CD4-positive, alpha-beta T cell (primary cell): ENCODE measurements around the gene UBE3C. TPM values are rescaled to one million over a fixed set of nuclear protein-coding genes. Genes with fewer than 3 reads are reported as not detected.
"Not testable (repeated sequence)": the region's sequence is repeated elsewhere in the genome, so short reads cannot be mapped to it uniquely, and the experiment has no call there.

Experiments used
- ATAC-seq: fragments of 200-7000 bp; cut with Tn5 transposase; one replicate; pipeline ENCODE4 v1.10.0; 2022; ENCODE audit warnings: mild to moderate bottlenecking; ENCODE audit not compliant: poor library complexity
- CTCF ChIA-PET: fragments of 350-600 bp; sonication (Branson Sonifier 250); formaldehyde crosslinking; loops from one replicate; lab custom pipeline; 2021; ENCODE audit warnings: antibody characterized with exemption, inconsistent platforms; lab: Charles Lee
- POLR2A ChIA-PET: fragments of 350-600 bp; sonication (Branson Sonifier 250); formaldehyde crosslinking; loops from one replicate; lab custom pipeline; 2021; ENCODE audit warnings: antibody characterized with exemption, inconsistent platforms; lab: Charles Lee
- DNase-seq, 14 experiments: peaks; one replicate each; pipeline ENCODE4 v3.0.0-alpha.2; 2013 to 2020; ENCODE audit warnings: mixed read lengths in 2 of 14
- H3K27ac ChIP-seq, 2 donors: one replicate each; pipeline versions ENCODE4 v1.5.1 to v1.7.0; 2013; ENCODE audit warnings: low read length in 2 of 2, low read depth in 1 of 2, mild to moderate bottlenecking in 1 of 2
- H3K27me3 ChIP-seq, 2 experiments: 1 replicate in 1 of 2; 2 replicates in 1 of 2; pipeline versions ENCODE4 v1.6.1 to v1.7.0; 2013; ENCODE audit warnings: low read length in 2 of 2, control low read depth in 1 of 2, mild to moderate bottlenecking in 1 of 2, moderate library complexity in 1 of 2; ENCODE audit not compliant: insufficient read depth in 2 of 2, control insufficient read depth in 1 of 2
- H3K36me3 ChIP-seq: one replicate; pipeline ENCODE4 v1.6.1; 2013; ENCODE audit warnings: low read length, control low read depth; ENCODE audit not compliant: insufficient read depth
- H3K4me1 ChIP-seq: one replicate; pipeline ENCODE4 v1.6.1; 2013; ENCODE audit warnings: low read length, control low read depth; ENCODE audit not compliant: insufficient read depth
- H3K4me3 ChIP-seq: one replicate; pipeline ENCODE4 v1.5.1; 2013; ENCODE audit warnings: mild to moderate bottlenecking, low read length, moderate library complexity
- H3K9me3 ChIP-seq, 2 experiments: 1 replicate in 1 of 2; 2 replicates in 1 of 2; pipeline versions ENCODE4 v1.6.1 to v1.7.0; 2013; ENCODE audit warnings: low read length in 2 of 2, mild to moderate bottlenecking in 2 of 2, control low read depth in 1 of 2, moderate library complexity in 1 of 2; ENCODE audit not compliant: control insufficient read depth in 1 of 2, insufficient read depth in 1 of 2
- H3K27ac Mint-ChIP-seq: one replicate; pipeline ENCODE4 v1.8.0; 2020; ENCODE audit warnings: mixed read lengths
- H3K27me3 Mint-ChIP-seq: one replicate; pipeline ENCODE4 v1.8.0; 2021; ENCODE audit warnings: mixed read lengths
- H3K36me3 Mint-ChIP-seq: one replicate; pipeline ENCODE4 v1.8.0; 2021; ENCODE audit warnings: low read depth, mixed read lengths
- H3K4me1 Mint-ChIP-seq: one replicate; pipeline ENCODE4 v1.8.0; 2021; ENCODE audit warnings: low read depth, mixed read lengths
- H3K4me3 Mint-ChIP-seq: one replicate; pipeline ENCODE4 v1.8.0; 2020; ENCODE audit warnings: mild to moderate bottlenecking, mixed read lengths
- H3K9me3 Mint-ChIP-seq: one replicate; pipeline ENCODE4 v1.8.0; 2020; ENCODE audit warnings: mixed read lengths
- intact Hi-C, 2 experiments: fragments of 100-400 bp; cut with DNase I in 1 of 2; cut with micrococcal nuclease in 1 of 2; formaldehyde crosslinking; loops; one replicate each; pipeline versions ENCODE4 v1.15.1 to v1.9.0; 2023 to 2025; cut with DNase I, micrococcal nuclease
- total RNA-seq, 174 experiments: library from RNA in 2 of 174; stranded (reverse) in 2 of 174; gene quantifications; one replicate each; pipeline ENCODE4 v1.2.3 and lab custom pipeline; 2021 to 2026
- TF ChIP-seq, protein P1 (sequence below): fragments of 200-600 bp; IDR thresholded peaks from one replicate; pipeline ENCODE4 v1.8.0; 2022; ENCODE audit warnings: antibody characterized with exemption, mild to moderate bottlenecking

Gene UBE3C
- total RNA-seq, 2 experiments from 2014 or later: 30.8 to 32.3 TPM

DNA sequence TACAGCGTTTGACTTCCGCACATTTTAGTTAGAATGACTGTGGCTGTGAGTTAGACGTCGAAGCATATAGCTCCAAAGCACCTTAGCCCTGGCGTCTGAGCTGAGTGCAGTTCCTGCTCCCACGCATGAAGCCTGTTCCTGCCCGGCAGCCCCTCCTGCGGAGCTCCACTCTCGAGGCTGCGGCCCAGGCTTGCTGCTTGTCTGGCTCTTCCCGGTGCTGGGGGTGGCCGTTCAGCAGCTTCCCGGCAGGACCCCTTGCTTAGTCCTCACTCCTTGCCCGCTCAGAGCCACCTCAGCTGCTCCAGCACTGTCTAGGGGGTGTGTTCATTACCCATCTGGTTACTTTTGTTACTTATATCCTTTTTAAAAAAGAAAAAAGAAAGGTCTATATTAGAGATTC lies 109.9 kb downstream of the UBE3C start:
- Mint-ChIP-seq H3K4me1 (no peaks in the 10 kb centered on the region), H3K4me3 (no peak overlapping the region), H3K9me3 (no peaks in the 10 kb centered on the region), H3K27me3 (no peaks in the 10 kb centered on the region), H3K36me3 (peaks cover 38% of the 10 kb centered on the region), H3K27ac (no peak overlapping the region)
- no peaks in the 10 kb centered on the region for H3K27me3 ChIP-seq
- ATAC-seq: no peak
- no peak overlapping the region for H3K4me3 ChIP-seq
- TF ChIP-seq, protein P1, sequence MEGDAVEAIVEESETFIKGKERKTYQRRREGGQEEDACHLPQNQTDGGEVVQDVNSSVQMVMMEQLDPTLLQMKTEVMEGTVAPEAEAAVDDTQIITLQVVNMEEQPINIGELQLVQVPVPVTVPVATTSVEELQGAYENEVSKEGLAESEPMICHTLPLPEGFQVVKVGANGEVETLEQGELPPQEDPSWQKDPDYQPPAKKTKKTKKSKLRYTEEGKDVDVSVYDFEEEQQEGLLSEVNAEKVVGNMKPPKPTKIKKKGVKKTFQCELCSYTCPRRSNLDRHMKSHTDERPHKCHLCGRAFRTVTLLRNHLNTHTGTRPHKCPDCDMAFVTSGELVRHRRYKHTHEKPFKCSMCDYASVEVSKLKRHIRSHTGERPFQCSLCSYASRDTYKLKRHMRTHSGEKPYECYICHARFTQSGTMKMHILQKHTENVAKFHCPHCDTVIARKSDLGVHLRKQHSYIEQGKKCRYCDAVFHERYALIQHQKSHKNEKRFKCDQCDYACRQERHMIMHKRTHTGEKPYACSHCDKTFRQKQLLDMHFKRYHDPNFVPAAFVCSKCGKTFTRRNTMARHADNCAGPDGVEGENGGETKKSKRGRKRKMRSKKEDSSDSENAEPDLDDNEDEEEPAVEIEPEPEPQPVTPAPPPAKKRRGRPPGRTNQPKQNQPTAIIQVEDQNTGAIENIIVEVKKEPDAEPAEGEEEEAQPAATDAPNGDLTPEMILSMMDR: no peak
- H3K4me1 ChIP-seq: no peaks in the 10 kb centered on the region
- no peaks in the 10 kb centered on the region for H3K9me3 ChIP-seq
- ChIA-PET CTCF (no interaction called here), POLR2A (no interaction called here)
- intact Hi-C loops: loop anchor here in 1 of 2 experiments (10.0 kb wide), 1 partner anchor 274 kb away; no protein-coding TSS in a partner anchor
- peaks cover 21% of the 10 kb centered on the region for H3K36me3 ChIP-seq
- no peak for DNase-seq
- no peak overlapping the region for H3K27ac ChIP-seq

DNA sequence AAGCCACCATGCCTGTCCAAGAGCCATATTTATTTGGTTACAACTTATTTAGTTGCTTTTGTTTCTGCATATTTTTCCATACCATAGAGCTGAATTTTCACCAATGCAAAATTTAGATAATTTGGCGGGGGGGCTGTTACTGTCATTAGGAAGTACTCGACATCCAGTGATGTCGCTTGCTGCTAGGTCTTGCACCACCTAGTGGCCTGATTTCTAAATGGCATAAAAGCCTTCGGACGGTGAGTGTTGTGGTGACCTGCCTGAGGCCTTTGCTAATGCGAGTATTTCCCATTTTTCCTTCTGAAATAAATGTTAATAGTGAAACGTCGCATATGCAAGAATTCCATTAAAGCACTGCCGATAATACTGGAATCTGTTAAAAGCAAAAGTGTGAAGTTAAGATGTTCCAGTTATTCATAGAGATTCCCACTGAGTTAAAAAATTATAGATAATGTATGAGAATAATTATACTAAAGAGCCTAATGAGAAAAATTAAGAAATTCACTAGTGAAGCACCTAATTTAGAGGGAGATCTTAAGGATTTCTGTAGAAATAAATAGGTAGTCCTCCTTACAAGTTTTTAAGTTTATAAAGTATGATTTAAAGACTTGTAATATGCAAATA lies 112.0 kb downstream of the UBE3C start:
- DNase-seq (peak in 12 of 14 experiments; percentile 14 to 78 (median 28)), ATAC-seq (peak; percentile 72)
- H3K4me3 ChIP-seq: no peak overlapping the region
- no peaks in the 10 kb centered on the region for H3K4me1 ChIP-seq
- Mint-ChIP-seq H3K27ac (no peak overlapping the region), H3K4me1 (no peaks in the 10 kb centered on the region), H3K4me3 (no peak overlapping the region), H3K27me3 (no peaks in the 10 kb centered on the region), H3K9me3 (no peaks in the 10 kb centered on the region), H3K36me3 (peaks cover 51% of the 10 kb centered on the region)
- H3K27ac ChIP-seq: no peak overlapping the region
- TF ChIP-seq, protein P1: peak; percentile 91
- CTCF ChIA-PET: interaction anchor here (0.9 to 1.0 kb wide), 3 partner anchors 10 to 28 kb away, joined by 3 to 4 read pairs (median 3); no protein-coding TSS in a partner anchor
- no peaks in the 10 kb centered on the region for H3K9me3 ChIP-seq
- peaks cover 41% of the 10 kb centered on the region for H3K36me3 ChIP-seq
- H3K27me3 ChIP-seq: no peaks in the 10 kb centered on the region
- POLR2A ChIA-PET: no interaction called here
- intact Hi-C loops: loop anchor here (1.0 to 5.0 kb wide), 3 partner anchors 90 to 343 kb away; no protein-coding TSS in a partner anchor

DNA sequence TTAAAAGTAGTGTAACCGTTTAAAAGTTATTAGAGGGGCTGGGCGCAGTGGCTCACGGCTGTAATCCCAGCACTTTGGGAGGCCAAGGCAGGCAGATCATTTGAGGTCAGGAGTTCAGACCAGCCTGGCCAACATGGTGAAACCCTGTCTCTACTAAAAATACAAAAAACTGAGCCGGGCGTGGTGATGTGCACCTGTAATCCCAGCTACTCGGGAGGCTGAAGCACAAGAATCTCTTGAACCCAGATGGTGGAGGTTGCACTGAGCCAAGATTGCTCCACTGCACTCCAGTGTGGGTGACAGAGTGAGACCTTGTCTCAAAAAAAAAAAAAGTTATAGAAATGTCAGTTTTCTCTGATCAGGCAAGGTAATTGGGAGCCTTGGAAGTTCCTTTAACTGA lies 113.1 kb downstream of the UBE3C start:
- POLR2A ChIA-PET, CTCF ChIA-PET: not testable (repeated sequence)

More for the DNA sequence above, 113.1 kb downstream of the UBE3C start:
- DNase-seq, H3K27me3 ChIP-seq, H3K9me3 Mint-ChIP-seq, H3K9me3 ChIP-seq, H3K27ac Mint-ChIP-seq, H3K4me1 Mint-ChIP-seq, ATAC-seq, H3K4me3 Mint-ChIP-seq, H3K27me3 Mint-ChIP-seq, H3K4me1 ChIP-seq, H3K4me3 ChIP-seq, H3K27ac ChIP-seq: not testable (repeated sequence)
- peaks cover 59% of the 10 kb centered on the region for H3K36me3 Mint-ChIP-seq
- peaks cover 49% of the 10 kb centered on the region for H3K36me3 ChIP-seq
- intact Hi-C loops: loop anchor here in 1 of 2 experiments (5.0 kb wide), 1 partner anchor 345 kb away; no protein-coding TSS in a partner anchor
